Cardiac muscle cell (in vitro differentiated cells and primary cell): Measurements from ENCODE around the gene UBE2J1. TPM values are rescaled to one million over a fixed set of nuclear protein-coding genes. Genes with fewer than 3 reads are reported as not detected.
"Not testable (repeated sequence)": the region's sequence is repeated elsewhere in the genome, so short reads cannot be mapped to it uniquely, and the experiment has no call there.

Experiments used
- DNase-seq, 2 donors: peaks; one replicate each; pipeline versions ENCODE4 v3.0.0 to v3.0.0-alpha.2; 2010 to 2017; ENCODE audit warnings: low read depth in 1 of 2, low spot score in 1 of 2
- H3K27ac ChIP-seq: fragments of 200-600 bp; sonication (generic); 2 replicates; pipeline ENCODE4 v1.5.1; 2016
- H3K27me3 ChIP-seq: fragments of 200-600 bp; sonication (generic); 2 replicates; pipeline ENCODE4 v1.6.0; 2016; ENCODE audit warnings: control low read depth
- H3K36me3 ChIP-seq: fragments of 200-600 bp; sonication (generic); 2 replicates; pipeline ENCODE4 v1.5.1; 2016; ENCODE audit warnings: control low read depth
- H3K4me1 ChIP-seq: fragments of 200-600 bp; sonication (generic); 2 replicates; pipeline ENCODE4 v1.8.1; 2017; ENCODE audit warnings: low read depth, mild to moderate bottlenecking, mixed run types
- H3K4me3 ChIP-seq: fragments of 200-600 bp; sonication (generic); 2 replicates; pipeline ENCODE4 v1.5.1; 2016; ENCODE audit warnings: mild to moderate bottlenecking
- H3K9me3 ChIP-seq: fragments of 200-600 bp; sonication (generic); 2 replicates; pipeline ENCODE4 v1.5.1; 2017; ENCODE audit warnings: low read depth, mild to moderate bottlenecking, control low read depth
- polyA plus RNA-seq: library from polyadenylated mRNA; unstranded; fragments of >200 nt; fragmentation: Nextera tagmentation; extraction: Ambion mirVana; gene quantifications from 2 replicates; pipeline ENCODE4 v1.2.1, GENCODE V29; 2016
- total RNA-seq: library from RNA; depleted of rRNA; stranded (reverse); fragments of >200 nt; gene quantifications from 2 replicates; pipeline ENCODE4 v1.2.3, GENCODE V29; 2016
- TF ChIP-seq, protein P1 (sequence below): IDR thresholded peaks from 2 replicates; pipeline ENCODE4 v1.5.1; 2012; ENCODE audit warnings: low read depth, mild to moderate bottlenecking, low read length

UBE2J1 gene
- 17.9 and 19.8 TPM in 2 replicates for total RNA-seq
- 26.4 and 28.7 TPM in 2 replicates for polyA plus RNA-seq

- peaks cover 25% of the 10 kb centered on the region for H3K4me1 ChIP-seq
- no peaks in the 10 kb centered on the region for H3K27me3 ChIP-seq
- peak within 1 kb of the TSS; percentile 98 for H3K27ac ChIP-seq
- no peaks in the 10 kb centered on the region for H3K36me3 ChIP-seq
- peak within 1 kb of the TSS; percentile 71 for H3K4me3 ChIP-seq
- peak; percentile 94 to 98 for DNase-seq
- H3K9me3 ChIP-seq, result no peaks in the 10 kb centered on the region
- TF ChIP-seq, protein P1, sequence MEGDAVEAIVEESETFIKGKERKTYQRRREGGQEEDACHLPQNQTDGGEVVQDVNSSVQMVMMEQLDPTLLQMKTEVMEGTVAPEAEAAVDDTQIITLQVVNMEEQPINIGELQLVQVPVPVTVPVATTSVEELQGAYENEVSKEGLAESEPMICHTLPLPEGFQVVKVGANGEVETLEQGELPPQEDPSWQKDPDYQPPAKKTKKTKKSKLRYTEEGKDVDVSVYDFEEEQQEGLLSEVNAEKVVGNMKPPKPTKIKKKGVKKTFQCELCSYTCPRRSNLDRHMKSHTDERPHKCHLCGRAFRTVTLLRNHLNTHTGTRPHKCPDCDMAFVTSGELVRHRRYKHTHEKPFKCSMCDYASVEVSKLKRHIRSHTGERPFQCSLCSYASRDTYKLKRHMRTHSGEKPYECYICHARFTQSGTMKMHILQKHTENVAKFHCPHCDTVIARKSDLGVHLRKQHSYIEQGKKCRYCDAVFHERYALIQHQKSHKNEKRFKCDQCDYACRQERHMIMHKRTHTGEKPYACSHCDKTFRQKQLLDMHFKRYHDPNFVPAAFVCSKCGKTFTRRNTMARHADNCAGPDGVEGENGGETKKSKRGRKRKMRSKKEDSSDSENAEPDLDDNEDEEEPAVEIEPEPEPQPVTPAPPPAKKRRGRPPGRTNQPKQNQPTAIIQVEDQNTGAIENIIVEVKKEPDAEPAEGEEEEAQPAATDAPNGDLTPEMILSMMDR, result no peak
These were observed at the start of gene UBE2J1 for GRCh38 chr6:89352278-89353117. Gene UBE2J1 (minus strand): TSS chr6:89352722. CDS start chr6:89352569, 153 bp downstream.

GRCh38 chr6:89400912-89401399 is 48.4 kb upstream of the UBE2J1 start:
- Histone ChIP-seq H3K36me3 (no peaks in the 10 kb centered on the region), H3K9me3 (no peaks in the 10 kb centered on the region), H3K4me3 (no peak overlapping the region), H3K27ac (no peak overlapping the region), H3K4me1 (peaks cover 25% of the 10 kb centered on the region), H3K27me3 (no peaks in the 10 kb centered on the region)
- peak in 1 of 2 donors; percentile 52 for DNase-seq
- TF ChIP-seq, protein P1, result no peak

DNA sequence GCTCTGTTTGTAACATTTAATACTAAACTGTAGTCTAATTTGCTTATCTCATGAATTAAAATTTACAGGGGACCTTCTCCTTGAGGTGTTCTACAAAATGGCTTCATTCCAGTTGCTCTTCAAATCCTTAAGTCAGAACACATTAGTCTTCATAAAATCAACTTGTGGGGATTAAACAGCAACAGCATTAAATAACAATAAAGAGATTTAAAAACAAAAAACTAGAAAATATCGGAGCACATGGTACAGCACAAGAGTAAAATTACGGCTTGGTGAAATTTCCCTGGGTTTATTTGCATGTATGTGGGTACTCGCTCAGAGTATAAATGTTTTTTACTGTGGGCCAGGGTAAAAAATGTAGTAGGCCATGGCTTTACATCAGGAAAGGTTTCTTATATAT is 47.5 kb upstream of the UBE2J1 start:
- Histone ChIP-seq H3K9me3 (no peaks in the 10 kb centered on the region), H3K4me3 (no peak overlapping the region), H3K27me3 (no peaks in the 10 kb centered on the region), H3K36me3 (no peaks in the 10 kb centered on the region), H3K27ac (no peak overlapping the region), H3K4me1 (peaks cover 18% of the 10 kb centered on the region)
- TF ChIP-seq, protein P1, result no peak
- no peak for DNase-seq

DNA sequence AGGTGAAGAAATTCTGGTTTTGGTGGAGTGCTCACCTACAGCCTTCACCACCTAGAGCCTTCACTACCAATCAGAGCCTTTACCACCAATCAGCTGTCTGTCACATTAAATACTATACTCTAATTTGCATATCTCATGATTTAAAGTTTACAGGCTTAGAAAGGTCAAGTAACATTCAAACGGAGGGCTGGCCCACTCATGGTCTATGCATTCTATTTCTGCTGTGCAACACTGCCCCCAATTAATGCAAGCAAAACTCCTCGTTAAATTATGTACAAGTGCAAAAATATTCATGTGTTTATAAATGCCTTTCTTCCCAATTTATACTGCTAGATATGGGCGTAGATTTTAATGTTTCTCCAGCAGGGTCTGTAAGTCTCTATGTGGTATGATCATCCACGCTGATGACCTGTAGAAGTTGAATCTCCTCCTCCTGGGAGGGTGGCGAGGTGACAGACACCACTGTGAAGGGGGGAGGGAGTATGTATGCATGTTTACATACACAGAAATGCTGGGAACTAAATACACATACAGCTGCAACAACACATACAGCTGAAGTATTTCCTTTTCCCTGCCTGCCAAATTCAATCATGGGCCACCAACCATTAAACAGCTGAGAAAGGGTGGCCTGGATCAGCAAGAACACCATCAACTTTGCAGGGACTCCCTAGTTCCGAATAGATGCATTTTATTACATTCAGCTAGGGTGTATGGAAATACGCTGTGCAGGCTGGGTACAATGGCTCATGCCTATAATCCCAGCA is 46.4 kb upstream of the UBE2J1 start:
- DNase-seq, result no peak
- H3K4me1 ChIP-seq, result peaks cover 18% of the 10 kb centered on the region
- no peak overlapping the region for H3K27ac ChIP-seq
- TF ChIP-seq, protein P1, result no peak
- H3K36me3 ChIP-seq, result no peaks in the 10 kb centered on the region
- no peak overlapping the region for H3K4me3 ChIP-seq
- no peaks in the 10 kb centered on the region for H3K9me3 ChIP-seq
- H3K27me3 ChIP-seq, result no peaks in the 10 kb centered on the region

GRCh38 chr6:89397884-89398283 is 45.4 kb upstream of the UBE2J1 start:
- not testable (repeated sequence) for DNase-seq, H3K27ac ChIP-seq, H3K27me3 ChIP-seq, H3K36me3 ChIP-seq, H3K9me3 ChIP-seq, H3K4me3 ChIP-seq
- H3K4me1 ChIP-seq, result peaks cover 18% of the 10 kb centered on the region
